ENCODE measurements around the gene F12.

F12 gene

GRCh38 chr5:177405805-177406204 lies 3.6 kb downstream of the F12 start:
- no peak overlapping the region for H2AFZ ChIP-seq (ENCODE audit: low read depth)
- no peak overlapping the region for H3K9ac ChIP-seq
- no peaks in the 10 kb centered on the region for H3K79me2 ChIP-seq (ENCODE audit: insufficient read depth, low read depth)
- no peaks in the 10 kb centered on the region for H3K27me3 ChIP-seq (ENCODE audit: insufficient read depth, low read depth)
- no peaks in the 10 kb centered on the region for H3K36me3 ChIP-seq (ENCODE audit: insufficient read depth)
- no peaks in the 10 kb centered on the region for H4K20me1 ChIP-seq (ENCODE audit: insufficient read depth)
- H3K4me1 ChIP-seq (ENCODE audit: low read depth, poor library complexity, severe bottlenecking), result peaks cover 13% of the 10 kb centered on the region
- no peak for TF ChIP-seq CTCF (conservative IDR thresholded peaks at IDR 0.05; ENCODE audit: low read depth, low read length)
- H3K4me3 ChIP-seq (IDR thresholded peaks at IDR 0.05; ENCODE audit: insufficient read depth, low read depth, low read length), result no peak overlapping the region
- no peak overlapping the region for H3K27ac ChIP-seq
- no peak overlapping the region for H3K4me2 ChIP-seq

GRCh38 chr5:177405312-177405711 lies 4.1 kb downstream of the F12 start:
- Histone ChIP-seq H3K79me2 (ENCODE audit: insufficient read depth, low read depth) (no peaks in the 10 kb centered on the region), H3K4me2 (peak overlapping the region; percentile 91; the same call in 1 of the 2 replicates), H3K27me3 (ENCODE audit: insufficient read depth, low read depth) (no peaks in the 10 kb centered on the region), H3K4me1 (ENCODE audit: low read depth, poor library complexity, severe bottlenecking) (peaks cover 9% of the 10 kb centered on the region), H3K9ac (no peak overlapping the region), H3K4me3 (IDR thresholded peaks at IDR 0.05; ENCODE audit: insufficient read depth, low read depth, low read length) (no peak overlapping the region), H3K27ac (no peak overlapping the region), H2AFZ (ENCODE audit: low read depth) (no peak overlapping the region), H3K36me3 (ENCODE audit: insufficient read depth) (no peaks in the 10 kb centered on the region), H4K20me1 (ENCODE audit: insufficient read depth) (no peaks in the 10 kb centered on the region)
- no peak for TF ChIP-seq CTCF (conservative IDR thresholded peaks at IDR 0.05; ENCODE audit: low read depth, low read length)

GRCh38 chr5:177404641-177405179 lies 4.7 kb downstream of the F12 start:
- Histone ChIP-seq H3K4me1 (ENCODE audit: low read depth, poor library complexity, severe bottlenecking) (peaks cover 9% of the 10 kb centered on the region), H3K4me3 (IDR thresholded peaks at IDR 0.05; ENCODE audit: insufficient read depth, low read depth, low read length) (no peak overlapping the region), H3K4me2 (peak overlapping the region; percentile 91), H3K27ac (peak overlapping the region; percentile 52; the same call in 1 of the 2 replicates), H3K9ac (peak overlapping the region; percentile 62; the same call in 1 of the 2 replicates), H3K36me3 (ENCODE audit: insufficient read depth) (no peaks in the 10 kb centered on the region), H3K79me2 (ENCODE audit: insufficient read depth, low read depth) (no peaks in the 10 kb centered on the region), H3K27me3 (ENCODE audit: insufficient read depth, low read depth) (no peaks in the 10 kb centered on the region), H2AFZ (ENCODE audit: low read depth) (peak overlapping the region; percentile 78; the same call in 1 of the 2 replicates), H4K20me1 (ENCODE audit: insufficient read depth) (no peaks in the 10 kb centered on the region)
- TF ChIP-seq CTCF (conservative IDR thresholded peaks at IDR 0.05; ENCODE audit: low read depth, low read length), result no peak

- Histone ChIP-seq H2AFZ (ENCODE audit: low read depth) (peak overlapping the region; percentile 78), H3K4me2 (peak overlapping the region; percentile 91), H4K20me1 (ENCODE audit: insufficient read depth) (no peaks in the 10 kb centered on the region), H3K27ac (peak overlapping the region; percentile 52), H3K4me1 (ENCODE audit: low read depth, poor library complexity, severe bottlenecking) (peaks cover 9% of the 10 kb centered on the region), H3K79me2 (ENCODE audit: insufficient read depth, low read depth) (no peaks in the 10 kb centered on the region), H3K36me3 (ENCODE audit: insufficient read depth) (no peaks in the 10 kb centered on the region), H3K4me3 (IDR thresholded peaks at IDR 0.05; ENCODE audit: insufficient read depth, low read depth, low read length) (no peak overlapping the region), H3K9ac (peak overlapping the region; percentile 62), H3K27me3 (ENCODE audit: insufficient read depth, low read depth) (no peaks in the 10 kb centered on the region)
- peak; percentile 39 for TF ChIP-seq CTCF (conservative IDR thresholded peaks at IDR 0.05; ENCODE audit: low read depth, low read length)
These were observed 5.3 kb downstream of the F12 start for GRCh38 chr5:177403792-177404640.

Data from KMS-11 (cell line).